ENCODE measurements around the gene TTLL13.
"Not testable (repeated sequence)": the region's sequence is repeated elsewhere in the genome, so short reads cannot be mapped to it uniquely, and the experiment has no call there.

Gene TTLL13

DNA sequence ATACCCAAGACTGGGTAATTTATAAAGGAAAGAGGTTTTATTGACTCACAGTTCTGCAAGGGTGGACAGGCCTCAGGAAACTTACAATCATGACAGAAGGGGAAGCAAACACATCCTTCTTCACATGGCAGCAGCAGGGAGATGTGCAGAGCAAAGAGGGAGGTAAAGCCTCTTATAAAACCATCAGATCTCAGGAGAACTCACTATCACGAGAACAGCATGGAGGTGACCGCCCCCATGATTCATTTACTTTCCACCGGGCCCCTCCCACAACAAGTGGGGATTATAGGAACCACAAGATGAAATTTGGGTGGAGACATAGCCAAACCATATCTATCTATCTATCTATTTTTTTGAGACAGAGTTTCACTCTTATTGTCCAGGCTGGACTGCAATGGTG lies 10.0 kb upstream of the TTLL13 start:
- no peak for DNase-seq (ENCODE audit: low spot score)

DNA sequence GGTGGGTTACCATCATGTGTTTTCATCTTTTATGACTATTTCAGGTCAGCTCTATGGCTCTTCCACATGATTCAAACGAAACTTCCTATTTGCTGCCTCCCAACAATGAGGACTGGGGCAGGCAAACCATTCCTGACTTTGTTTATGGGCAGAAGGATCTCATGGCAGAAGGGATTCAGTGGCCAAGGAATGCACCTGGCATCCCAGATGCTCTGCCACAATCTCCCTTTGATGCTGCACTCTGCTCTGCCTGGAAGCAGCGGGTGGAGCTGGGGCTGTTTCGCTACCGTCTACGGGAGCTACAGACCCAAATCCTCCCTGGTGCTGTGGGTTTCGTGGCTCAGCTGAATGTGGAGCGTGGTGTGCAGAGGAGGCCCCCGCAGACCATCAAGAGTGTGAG lies 8.5 kb upstream of the TTLL13 start:
- no peak for DNase-seq (ENCODE audit: low spot score)

DNA sequence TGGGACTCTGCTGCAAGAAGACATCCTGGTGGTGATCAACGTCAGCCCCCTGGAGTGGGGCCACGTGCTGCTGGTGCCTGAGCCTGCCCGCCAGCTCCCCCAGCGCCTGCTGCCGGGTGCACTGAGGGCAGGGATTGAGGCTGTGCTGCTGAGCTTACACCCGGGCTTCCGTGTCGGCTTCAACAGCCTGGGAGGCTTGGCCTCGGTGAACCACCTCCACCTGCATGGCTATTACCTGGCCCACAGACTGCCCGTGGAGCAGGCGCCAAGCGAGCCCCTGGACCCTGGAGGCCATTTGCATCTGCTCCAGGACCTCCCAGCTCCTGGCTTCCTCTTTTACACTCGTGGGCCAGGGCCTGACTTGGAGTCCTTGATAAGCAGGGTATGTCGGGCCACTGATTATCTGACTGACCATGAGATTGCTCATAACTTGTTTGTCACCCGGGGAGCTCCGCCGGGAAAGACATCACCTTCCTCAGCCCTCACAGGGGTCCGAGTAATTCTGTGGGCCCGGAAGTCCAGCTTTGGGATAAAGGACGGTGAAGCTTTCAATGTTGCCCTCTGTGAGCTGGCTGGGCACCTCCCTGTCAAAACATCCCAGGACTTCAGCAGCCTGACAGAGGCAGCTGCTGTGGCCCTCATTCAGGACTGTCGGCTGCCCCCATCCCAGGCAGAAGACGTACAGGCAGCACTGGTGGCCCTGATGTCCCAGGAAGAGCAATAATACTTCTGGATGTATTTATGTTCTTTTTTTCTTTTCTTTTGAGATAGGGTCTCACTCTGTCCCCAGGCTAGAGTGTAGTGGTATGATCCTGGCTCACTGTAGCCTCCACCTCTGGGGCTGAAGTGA lies 7.8 kb upstream of the TTLL13 start:
- no peak for DNase-seq (ENCODE audit: low spot score)

DNA sequence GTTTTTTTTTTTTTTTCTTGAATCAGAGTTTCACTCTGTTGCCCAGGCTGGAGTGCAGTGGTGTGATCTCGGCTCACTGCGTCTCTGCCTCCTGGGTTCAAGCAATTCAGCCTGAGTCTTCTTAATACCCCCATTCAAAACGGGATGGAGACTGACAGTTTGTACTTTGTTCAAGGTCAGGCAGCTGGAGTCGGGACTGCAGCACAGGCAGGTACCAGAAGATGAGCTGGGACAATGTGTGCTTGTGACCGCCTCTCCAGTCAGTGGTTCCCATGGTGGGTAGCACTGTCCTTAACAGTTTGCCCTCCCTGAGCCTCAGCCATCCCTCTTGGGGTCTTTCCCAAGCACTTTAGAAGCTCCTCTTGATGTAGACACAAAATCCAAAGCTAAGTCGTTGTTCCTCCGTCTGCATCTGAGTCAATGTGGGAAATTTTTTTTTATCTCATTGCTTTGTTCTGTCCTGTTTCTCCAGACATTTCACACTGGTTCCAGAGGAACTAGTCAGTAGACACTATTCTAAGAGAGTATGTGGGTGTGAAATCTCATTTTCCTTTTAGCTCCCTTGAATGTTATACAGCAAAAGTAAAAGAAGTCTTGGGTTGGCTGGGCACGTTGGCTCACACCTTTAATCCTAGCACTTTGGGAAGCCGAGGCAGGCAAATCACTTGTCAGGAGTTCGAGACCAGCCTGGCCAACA lies 5.3 kb upstream of the TTLL13 start:
- no peak for DNase-seq (ENCODE audit: low spot score)

DNA sequence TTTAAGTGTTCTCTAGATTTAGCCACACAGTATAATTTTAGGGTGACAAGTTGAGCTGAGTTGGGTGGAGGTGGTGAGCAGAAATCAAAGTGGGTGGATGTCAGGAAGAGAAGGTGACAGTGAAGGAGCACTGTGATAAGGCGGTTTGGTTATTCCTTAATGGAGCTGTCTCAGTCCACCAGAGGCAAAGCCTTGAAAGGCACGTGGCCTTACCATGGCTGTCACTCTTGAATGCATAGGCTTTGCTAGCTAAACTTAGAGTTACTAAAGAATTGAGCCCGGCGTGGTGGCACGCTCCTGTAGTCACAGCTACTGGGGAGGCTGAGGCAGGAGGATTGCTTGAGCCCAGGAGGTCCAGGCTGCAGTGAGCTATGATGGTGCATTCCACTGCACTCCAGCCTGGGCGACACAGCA lies 560 bp upstream of the TTLL13 start:
- DNase-seq (ENCODE audit: low spot score), result no peak

DNA sequence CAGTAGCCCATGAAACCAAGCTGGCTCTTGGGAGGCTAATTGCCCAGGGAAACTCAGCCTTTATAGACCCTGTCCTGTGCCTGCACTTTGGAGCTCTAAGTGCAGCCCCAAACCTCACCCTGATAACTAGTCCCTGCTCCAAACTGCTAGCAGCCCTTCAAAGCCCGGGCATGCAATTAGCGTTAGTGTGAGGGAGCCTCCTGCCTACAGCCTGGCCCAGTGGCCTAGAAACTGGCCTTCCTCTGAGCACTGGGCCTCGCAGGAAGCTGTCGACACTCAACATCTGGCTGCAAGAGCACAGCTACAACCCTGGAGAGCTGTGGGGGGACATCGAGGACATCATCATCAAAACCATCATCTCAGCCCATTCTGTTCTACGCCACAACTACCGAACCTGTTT lies 8.4 kb downstream of the TTLL13 start:
- DNase-seq (ENCODE audit: low spot score), result no peak

DNA sequence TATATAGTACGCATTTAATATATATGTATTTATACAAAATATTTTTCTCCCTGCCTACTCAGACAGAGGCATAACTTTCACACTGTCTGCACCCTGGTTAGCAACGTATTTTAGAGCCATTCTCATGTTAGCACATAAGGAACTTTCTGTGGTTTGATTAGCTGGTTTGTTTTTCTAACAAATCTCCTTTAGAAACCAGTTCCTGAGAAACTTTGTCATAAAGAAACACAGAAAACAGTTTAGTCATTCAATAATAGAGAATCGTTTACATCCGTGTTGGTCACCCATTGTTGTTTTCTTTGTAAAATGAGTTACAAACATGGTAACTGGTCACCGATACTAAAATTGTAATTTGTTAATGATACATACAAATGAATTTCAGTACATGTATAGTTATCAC lies 10.2 kb downstream of the TTLL13 start:
- DNase-seq (ENCODE audit: low spot score), result no peak

DNA sequence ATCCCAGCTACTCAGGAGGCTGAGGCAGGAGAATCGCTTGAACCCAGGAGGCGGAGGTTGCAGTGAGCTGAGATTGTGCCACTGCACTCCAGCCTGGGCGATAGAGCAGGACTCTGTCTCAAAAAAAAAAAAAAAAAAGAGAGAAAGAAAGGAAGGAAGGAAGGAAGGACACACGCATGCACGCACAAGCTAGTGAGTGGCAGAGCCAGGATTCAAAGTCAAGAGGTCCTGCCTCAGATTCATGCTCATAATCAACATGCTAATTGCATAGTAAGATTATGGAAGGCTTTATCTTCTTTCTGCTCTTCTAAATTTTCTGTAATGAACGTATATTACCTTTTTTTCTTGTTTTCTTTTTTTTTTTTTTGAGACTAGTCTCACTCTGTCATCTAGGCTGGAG lies 11.4 kb downstream of the TTLL13 start:
- not testable (repeated sequence) for DNase-seq (ENCODE audit: low spot score)

DNA sequence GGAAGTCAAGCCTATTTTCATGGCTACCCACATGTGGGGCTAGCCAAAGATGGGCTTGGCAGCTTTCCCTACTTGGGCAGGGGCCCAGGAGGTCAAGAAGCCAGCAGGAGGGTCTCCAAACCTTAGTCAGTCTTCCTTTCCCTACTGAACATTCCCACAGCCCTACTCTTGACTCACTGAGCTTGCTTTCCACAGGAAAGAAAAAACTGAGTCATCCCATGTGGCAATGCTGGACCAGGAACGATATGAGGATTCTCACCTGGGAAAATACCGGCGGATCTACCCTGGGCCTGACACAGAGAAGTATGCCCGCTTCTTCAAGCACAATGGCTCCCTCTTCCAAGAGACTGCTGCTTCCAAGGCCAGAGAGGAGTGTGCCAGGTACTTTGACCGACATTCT lies 12.5 kb downstream of the TTLL13 start:
- no peak for DNase-seq (ENCODE audit: low spot score)

DNA sequence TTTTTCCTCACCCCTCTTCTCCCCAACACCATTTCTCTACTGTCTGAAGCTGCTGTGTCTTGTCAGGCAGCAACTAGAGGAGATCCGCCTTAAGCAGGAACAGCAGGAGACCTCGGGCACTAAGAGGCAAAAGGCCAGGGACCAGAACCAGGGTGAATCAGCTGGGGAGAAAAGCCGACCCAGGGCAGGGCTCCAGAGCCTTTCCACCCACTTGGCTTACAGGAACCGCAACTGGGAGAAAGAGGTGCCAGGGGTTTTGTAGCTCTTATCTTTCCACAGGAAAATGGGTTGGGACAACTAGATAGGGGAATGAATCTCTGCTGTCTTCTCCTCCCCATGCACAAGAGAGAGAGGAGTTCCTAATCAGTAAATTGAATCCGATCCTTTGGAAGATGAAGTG lies 13.1 kb downstream of the TTLL13 start:
- DNase-seq (ENCODE audit: low spot score), result no peak

DNA sequence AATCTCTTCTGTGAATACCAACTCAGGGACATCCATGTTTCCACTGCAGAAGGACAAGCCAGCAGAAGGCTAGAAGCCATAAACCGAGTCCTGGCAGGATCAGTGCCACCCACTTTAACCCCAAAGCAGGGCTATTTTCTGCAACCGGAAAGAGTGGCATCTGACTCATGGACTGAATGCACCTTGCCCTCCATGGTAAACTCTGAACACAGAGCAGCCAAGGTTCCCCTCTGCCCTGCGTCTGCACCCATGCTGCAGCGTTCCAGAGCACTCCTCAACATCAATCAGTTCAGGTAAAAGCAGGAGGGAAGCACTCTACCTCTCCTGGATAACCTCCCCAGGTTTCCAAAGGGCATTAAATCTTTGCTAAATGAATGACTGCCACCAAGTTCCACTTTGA lies 15.3 kb downstream of the TTLL13 start:
- no peak for DNase-seq (ENCODE audit: low spot score)

DNA sequence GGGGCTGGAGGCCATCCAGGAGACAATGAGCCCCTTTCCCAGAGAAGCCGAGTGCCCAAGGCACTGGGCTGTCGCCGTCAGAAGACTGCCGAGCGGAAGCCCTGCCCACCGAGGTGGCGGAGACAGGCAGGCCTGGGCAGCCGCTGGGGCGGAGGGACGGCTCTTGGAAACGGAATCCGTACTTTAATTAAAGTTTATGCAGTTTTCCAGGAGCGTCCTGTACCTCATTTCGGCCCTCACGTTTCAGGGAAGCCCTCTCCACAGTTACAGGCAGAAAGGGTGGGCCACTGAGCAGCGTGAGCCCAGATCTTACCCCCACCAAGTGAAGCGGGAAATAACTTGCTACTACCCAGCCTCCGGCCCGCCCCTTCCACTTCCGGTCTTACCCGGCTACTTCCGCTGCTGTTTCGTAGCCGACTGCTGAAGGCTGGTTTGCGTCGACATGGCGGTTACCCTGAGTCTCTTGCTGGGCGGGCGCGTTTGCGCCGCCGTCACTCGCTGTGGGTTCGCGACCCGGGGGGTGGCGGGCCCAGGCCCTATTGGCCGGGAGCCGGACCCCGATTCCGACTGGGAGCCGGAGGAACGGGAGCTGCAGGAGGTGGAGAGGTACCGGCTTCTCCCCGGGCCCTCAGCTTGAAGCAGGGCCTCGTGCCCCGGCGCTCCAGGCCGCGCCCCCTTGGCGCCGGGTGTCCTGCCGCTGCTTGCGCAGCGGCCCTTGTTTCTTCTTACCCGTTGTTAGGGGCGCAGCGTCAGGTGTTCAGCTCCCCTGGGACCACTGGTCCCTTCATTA lies 16.1 kb downstream of the TTLL13 start, which contains the start of gene NGRN:
Gene NGRN (plus strand): TSS at position 402 of the 790 bp plus-strand sequence. CDS start 41 bp downstream, at position 443.
- peak; percentile 85 for DNase-seq (ENCODE audit: low spot score)

DNA sequence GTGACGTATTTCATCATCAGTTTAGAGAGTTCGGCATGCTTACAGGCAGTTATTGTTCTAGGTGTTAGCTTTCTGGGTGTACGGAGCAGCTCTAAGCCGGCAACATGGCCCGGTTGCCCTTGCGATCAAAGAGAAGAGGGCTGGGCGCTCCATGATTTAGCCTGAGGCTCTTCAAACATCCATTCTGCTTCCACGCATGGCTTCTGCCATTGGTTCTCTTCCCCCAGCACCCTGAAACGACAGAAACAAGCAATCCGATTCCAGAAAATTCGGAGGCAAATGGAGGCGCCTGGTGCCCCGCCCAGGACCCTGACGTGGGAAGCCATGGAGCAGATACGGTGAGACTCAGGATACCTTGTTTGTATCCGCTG lies 16.7 kb downstream of the TTLL13 start:
- peak; percentile 25 for DNase-seq (ENCODE audit: low spot score)

DNA sequence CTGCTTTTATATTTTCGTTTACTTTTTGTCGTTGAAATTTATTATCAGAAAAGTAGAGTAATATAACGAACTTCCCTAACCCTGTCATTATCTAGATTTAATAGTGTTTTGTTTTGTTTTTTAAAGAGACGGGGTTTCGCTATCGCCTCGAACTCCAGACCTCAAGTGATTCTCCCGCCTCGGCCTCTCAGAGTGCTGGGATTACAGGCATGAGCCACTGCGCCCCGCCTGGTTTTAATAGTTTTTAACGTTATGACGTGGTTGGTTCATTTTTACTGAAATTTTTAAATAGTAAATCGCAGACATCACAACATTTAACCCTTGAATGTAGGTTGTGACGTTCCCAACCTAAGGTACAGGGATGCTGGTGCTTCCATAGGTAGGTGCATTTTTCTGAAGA lies 17.1 kb downstream of the TTLL13 start:
- no peak for DNase-seq (ENCODE audit: low spot score)

DNA sequence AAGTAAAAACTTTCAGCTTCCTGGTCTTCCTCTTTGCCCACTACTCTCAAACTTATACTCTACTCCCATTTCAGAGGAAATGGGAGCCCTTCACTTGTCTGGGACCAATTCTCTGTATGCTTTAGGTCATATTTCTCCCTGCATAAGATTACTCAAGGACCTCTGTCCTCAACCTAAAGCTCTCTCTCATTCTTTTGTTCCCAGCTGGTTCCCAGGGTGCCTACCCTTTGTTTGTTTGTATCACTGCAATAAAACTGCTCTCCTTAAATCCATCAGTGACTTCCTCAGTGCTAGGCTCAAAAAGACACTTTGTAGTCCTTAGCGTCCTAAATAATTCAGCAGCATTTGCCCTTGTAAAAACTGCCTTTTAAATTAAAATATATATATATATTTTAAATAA lies 19.1 kb downstream of the TTLL13 start:
- DNase-seq (ENCODE audit: low spot score), result no peak

DNA sequence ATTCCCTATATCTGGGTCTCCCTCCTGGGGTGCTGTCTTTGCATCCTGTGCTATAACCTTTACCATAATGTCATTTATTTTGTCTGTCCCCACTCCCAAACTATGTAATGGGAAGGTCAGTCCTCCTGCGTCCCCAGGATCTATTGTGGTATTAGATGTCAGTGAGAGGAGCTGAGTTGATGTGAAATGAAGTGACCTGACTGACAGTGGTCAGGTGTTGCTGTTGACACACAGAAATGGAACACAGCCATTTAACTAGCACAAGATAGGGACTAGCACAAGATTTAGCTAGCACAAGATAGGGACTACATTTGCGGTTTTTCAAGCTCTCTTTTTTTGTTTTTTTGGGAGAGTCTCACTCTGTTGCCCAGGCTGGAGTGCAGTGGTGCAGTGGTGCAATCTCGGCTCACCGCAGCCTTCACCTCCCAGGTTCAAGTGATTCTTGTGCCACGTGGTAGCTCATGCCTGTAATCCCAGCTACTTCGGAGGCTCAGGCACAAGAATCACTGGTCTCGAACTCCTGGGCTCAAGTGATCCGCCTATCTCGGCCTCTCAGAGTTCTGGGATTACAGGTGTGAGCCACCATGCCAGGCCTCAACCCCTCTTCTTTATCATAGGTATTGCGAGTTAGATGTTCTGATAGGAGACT lies 21.3 kb downstream of the TTLL13 start:
- no peak for DNase-seq (ENCODE audit: low spot score)

DNA sequence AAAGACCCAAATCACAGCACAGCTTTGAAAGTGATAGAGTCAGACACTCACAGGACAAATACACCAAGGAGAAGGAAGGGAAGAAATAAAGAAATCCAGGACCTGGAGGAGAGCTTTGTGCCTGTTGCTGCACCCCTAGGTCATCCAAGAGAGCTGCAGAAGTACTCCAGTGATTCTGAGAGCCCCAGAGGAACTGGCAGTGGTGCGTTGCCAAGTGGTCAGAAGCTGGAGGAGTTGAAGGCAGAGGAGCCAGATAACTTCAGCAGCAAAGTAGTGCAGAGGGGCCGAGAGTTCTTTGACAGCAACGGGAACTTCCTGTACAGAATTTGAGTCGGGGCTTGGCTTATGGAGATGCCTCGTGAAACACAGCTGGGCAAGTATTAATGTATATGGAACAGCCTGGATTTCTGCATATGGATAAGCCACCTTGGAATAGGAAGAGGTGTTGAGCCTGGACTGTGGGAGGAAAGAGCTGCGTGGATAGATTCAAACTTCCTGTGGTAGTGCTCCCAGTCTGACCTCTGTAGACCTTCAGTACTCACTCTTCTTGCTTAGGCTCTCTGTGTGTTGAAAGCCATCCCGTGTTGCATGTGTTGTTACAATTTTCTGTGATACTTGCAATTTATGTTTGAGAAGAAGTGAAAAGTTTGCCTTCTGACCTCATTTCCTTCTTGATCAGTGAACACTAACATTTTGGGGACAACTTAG lies 22.3 kb downstream of the TTLL13 start:
- DNase-seq (ENCODE audit: low spot score), result no peak

DNA sequence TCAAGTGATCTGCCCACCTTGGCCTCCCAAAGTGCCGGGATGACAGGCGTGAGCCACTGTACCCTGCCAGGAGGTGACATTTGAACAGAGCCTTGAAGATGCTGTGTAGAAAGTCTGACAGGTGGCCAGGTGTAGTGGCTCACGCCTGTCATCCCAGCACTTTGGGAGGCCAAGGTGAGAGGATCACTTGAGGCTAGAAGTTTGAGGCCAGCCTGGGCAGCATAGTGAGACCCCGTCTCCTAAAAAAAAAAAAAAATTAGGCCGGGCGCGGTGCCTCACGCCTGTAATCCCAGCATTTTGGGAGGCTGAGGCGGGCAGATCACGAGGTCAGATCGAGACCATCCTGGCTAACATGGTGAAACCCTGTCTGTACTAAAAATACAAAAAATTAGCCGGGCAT lies 29.1 kb downstream of the TTLL13 start:
- not testable (repeated sequence) for DNase-seq (ENCODE audit: low spot score)

DNA sequence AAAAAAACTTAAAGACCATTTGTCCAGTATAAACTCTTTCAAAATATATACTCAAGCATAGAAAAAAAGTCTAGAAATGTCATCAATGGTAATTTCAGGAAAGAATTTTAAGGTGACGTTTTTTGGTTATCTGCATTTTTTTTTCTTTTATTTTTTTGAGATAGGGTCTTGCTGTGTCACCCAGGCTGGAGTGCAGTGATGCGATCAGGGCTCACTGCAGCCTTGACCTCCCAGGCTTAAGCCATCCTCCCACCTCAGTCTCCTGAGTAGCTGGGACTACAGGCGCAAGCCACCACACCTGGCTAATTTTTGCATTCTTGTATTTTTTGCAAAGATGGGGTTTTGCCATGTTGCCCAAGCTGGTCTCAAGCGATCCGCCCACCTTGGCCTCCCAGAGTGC lies 31.4 kb downstream of the TTLL13 start:
- not testable (repeated sequence) for DNase-seq (ENCODE audit: low spot score)

DNA sequence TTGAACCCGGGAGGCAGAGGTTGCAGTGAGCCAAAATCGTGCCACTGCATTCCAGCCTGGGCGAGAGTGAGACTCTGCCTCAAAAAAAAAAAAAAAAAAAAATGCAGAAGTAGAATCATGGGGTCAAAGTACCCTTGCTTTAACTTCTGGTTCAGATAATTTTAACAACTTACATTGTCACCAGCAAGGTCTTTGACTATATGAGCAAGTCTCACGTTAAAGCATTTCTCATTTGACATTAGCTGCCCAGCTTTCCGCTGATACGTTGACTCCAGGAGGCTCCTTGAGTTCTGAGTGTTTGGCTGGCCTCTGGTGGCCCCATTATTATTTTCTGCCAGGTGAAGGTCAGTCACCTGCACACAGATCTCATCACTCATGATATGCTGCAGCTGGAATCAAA lies 32.3 kb downstream of the TTLL13 start:
- not testable (repeated sequence) for DNase-seq (ENCODE audit: low spot score)

DNA sequence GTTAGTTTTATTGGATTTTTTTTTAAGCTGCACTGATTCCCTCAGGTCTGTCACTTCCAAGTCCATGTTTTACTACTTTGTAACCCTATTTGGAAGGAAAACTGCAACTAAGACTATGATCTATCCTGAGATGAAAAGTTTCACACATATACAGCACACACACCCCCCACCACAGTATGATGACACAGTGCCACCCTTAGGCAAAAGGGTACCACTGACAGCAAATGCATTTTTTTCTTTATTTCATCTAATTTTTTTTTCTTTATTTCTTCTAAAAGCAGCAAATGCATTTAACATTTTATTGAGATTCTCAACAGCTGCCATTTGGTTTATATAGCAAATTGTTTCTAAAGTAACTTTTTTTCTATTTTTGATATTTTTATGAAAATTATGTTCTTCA lies 37.3 kb downstream of the TTLL13 start:
- DNase-seq (ENCODE audit: low spot score), result no peak

DNA sequence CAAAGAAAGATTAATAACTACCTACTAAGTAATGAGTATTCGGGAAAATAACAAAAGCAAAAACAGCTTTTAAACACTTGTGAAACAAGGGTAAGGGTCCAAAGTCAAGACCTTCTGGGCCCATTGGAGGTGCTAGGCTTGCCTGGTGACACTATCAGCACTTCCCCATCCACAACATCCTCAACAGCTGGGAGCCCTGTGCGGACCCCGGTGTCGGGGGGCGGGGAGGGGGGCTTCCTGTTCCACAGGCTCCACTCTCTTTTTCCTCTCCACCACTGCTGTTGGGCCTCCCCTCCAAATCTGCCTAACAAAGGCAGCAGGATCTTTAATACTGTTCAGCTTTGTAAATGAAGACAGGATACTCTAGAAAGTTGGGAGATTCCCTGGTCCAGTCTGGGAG lies 37.7 kb downstream of the TTLL13 start:
- no peak for DNase-seq (ENCODE audit: low spot score)

Measured in hepatic stellate cell (primary cell).